ENCODE data around the gene PLEKHM1. TPM values are rescaled to one million over a fixed set of nuclear protein-coding genes. Genes with fewer than 3 reads are reported as not detected.

Gene PLEKHM1
- total and polyA plus RNA-seq, 9 donors = 13.0 to 38.4 (median 33.5) TPM

- Histone ChIP-seq H3K36me3 (no peaks in the 10 kb centered on the region), H3K4me1 (ENCODE audit: insufficient read depth) (peaks cover 4% of the 10 kb centered on the region), H3K27ac (no peak overlapping the region), H3K27me3 (no peaks in the 10 kb centered on the region), H3K9me3 (no peaks in the 10 kb centered on the region), H3K4me3 (no peak overlapping the region)
- intact Hi-C loops (cut with DNase I) = no loop called here
- TF ChIP-seq EP300 (IDR thresholded peaks at IDR 0.05) (no peak), POLR2A (IDR thresholded peaks at IDR 0.05) (no peak)
- TF ChIP-seq, protein P1, sequence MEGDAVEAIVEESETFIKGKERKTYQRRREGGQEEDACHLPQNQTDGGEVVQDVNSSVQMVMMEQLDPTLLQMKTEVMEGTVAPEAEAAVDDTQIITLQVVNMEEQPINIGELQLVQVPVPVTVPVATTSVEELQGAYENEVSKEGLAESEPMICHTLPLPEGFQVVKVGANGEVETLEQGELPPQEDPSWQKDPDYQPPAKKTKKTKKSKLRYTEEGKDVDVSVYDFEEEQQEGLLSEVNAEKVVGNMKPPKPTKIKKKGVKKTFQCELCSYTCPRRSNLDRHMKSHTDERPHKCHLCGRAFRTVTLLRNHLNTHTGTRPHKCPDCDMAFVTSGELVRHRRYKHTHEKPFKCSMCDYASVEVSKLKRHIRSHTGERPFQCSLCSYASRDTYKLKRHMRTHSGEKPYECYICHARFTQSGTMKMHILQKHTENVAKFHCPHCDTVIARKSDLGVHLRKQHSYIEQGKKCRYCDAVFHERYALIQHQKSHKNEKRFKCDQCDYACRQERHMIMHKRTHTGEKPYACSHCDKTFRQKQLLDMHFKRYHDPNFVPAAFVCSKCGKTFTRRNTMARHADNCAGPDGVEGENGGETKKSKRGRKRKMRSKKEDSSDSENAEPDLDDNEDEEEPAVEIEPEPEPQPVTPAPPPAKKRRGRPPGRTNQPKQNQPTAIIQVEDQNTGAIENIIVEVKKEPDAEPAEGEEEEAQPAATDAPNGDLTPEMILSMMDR (IDR thresholded peaks at IDR 0.05) = no peak
- DNase-seq = no peak
- 60 to 69% (median 67%) methylated on average over 4 of the region's 4 CpGs for WGBS, 3 donors
Observed at GRCh38 chr17:45433159-45433535, 57.4 kb downstream of the PLEKHM1 start.

DNA sequence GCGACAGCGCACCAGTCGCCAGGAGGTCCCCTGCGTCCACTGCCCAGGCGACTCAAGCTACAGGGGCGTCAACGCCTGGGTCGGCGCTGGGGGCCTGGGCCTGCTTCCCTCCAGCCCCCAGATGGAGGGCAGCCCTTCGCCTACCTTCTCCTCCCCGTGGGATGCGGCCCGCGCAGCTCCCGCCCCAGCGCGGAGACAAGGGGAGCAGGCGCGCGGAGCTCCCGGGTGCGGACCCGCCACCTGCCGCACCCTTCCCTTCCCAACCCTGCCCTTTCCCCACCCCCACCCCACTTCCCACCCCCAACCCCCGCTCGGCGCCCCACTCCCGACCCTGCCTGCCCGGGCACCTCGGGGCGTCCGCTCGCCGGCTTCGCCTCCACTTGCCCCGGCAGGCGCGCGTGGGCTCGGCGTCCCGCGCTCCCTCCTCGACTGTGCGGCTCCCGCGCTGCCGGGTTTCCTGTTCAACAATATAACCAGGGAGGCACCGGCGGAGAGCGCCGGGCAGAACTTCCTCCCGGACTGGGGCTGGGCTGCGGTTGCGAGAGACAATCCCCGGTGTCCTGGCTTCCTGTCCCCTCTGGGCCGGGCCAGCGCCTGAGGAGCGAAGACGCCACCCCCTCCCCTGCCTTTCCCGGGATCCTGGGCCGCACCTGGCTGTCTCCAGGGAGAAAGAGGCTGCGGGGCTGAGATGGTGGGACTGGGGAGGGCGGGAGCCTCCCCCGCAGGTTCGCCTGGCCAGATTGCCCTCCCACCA is 57.9 kb downstream of the PLEKHM1 start, which contains the start of gene ARHGAP27:
ARHGAP27 (minus strand) TSS at position 466 of the 754 bp plus-strand sequence. CDS start 2,591 bp downstream, outside the sequence.
- intact Hi-C loops (cut with DNase I) = no loop called here
- WGBS, 3 donors = 2% methylated on average over 31 to 66 of the region's 66 CpGs

GRCh38 chr17:45431531-45432404 is 58.8 kb downstream of the PLEKHM1 start:
- Histone ChIP-seq H3K4me3 (peak overlapping the region; percentile 34), H3K36me3 (no peaks in the 10 kb centered on the region), H3K9me3 (no peaks in the 10 kb centered on the region), H3K4me1 (ENCODE audit: insufficient read depth) (peaks cover 4% of the 10 kb centered on the region), H3K27me3 (no peaks in the 10 kb centered on the region), H3K27ac (no peak overlapping the region)
- TF ChIP-seq, protein P1 (IDR thresholded peaks at IDR 0.05) = no peak
- TF ChIP-seq POLR2A (IDR thresholded peaks at IDR 0.05) = no peak
- TF ChIP-seq EP300 (IDR thresholded peaks at IDR 0.05) = no peak
- 0 to 1% (median 0%) methylated on average over 41 to 64 of the region's 64 CpGs for WGBS, 3 donors
- peak in 2 of 5 donors; percentile 49 to 51 for DNase-seq
- intact Hi-C loops (cut with DNase I) = no loop called here

More for the DNA sequence above, 57.9 kb downstream of the PLEKHM1 start, which contains the start of gene ARHGAP27:
- H3K27me3 ChIP-seq = no peaks in the 10 kb centered on the region
- no peaks in the 10 kb centered on the region for H3K9me3 ChIP-seq
- no peaks in the 10 kb centered on the region for H3K36me3 ChIP-seq
- H3K4me1 ChIP-seq (ENCODE audit: insufficient read depth) = peaks cover 4% of the 10 kb centered on the region
- H3K4me3 ChIP-seq = peak within 1 kb of the TSS; percentile 34
- DNase-seq = no peak
- H3K27ac ChIP-seq = no peak within 1 kb of the TSS
- no peak for TF ChIP-seq EP300 (IDR thresholded peaks at IDR 0.05)
- TF ChIP-seq POLR2A (IDR thresholded peaks at IDR 0.05) = no peak

DNA sequence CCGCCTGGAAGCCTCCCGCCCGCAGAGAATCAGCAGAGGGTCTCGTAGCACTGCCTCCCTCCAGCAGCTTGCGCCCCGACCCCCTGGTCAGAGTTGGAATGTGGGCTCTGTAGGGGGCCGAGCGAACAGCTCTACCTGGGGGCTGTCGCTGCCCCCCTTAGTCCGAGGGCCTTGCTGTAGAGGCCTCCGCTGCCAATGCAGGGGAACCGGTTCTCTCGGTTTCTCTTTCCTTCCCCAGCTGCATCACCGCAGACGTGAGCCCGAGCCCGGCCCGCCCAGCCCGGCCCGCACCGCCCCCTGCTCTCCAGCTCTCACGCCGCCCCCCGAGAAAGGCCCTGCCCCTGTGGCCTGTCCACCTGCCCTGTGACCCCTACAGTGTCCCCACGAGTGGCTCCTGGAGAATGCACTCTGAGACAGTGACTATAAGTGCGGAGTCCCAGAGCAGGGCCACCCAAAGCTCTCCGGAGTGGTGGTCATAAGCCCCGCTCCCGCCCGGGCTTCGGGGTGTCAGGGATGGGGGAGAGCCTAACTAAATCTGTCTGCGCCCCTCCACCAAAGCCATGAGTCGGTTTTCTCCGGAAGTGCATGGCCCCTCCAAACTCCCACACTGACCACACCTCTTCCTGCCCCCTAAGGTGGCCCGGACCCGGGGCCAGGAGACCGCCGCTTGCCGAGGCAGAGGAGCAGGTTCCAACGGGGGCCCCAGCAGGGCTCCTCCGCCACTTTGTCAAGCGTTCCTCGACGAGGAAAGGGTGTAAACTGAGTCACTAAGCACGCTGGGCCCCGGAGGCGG is 59.6 kb downstream of the PLEKHM1 start:
- Histone ChIP-seq H3K27ac (no peak overlapping the region), H3K4me1 (ENCODE audit: insufficient read depth) (peaks cover 4% of the 10 kb centered on the region), H3K9me3 (no peaks in the 10 kb centered on the region), H3K4me3 (peak overlapping the region; percentile 34), H3K27me3 (no peaks in the 10 kb centered on the region), H3K36me3 (no peaks in the 10 kb centered on the region)
- TF ChIP-seq POLR2A (IDR thresholded peaks at IDR 0.05) = no peak
- TF ChIP-seq EP300 (IDR thresholded peaks at IDR 0.05) = no peak
- TF ChIP-seq, protein P1 (IDR thresholded peaks at IDR 0.05) = no peak
- intact Hi-C loops (cut with DNase I) = no loop called here
- no peak for DNase-seq
- WGBS, 3 donors = 4 to 7% (median 6%) methylated on average over 35 to 47 of the region's 47 CpGs
